Measurements from ENCODE around the gene PPP2R5E.

Gene PPP2R5E

DNA sequence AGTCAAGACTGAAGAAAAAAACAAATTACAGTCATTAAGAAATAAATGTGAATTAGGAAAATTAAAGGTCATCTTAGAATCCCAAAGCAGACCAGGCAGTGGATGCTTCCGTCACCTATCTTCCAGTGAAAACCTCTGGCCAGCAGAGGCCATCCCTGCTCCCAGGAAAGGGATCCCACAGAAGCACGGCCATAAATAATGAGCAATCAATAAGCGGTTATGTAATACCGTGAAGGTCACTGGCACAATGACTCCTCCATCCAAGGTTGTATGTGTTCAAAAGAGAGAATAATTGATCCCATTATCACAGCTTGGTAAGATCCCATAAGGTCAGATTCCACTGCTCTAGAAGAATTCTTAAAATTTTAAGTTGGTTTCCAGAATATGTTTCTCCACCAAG, 85.7 kb downstream of the PPP2R5E start:
- no peaks in the 10 kb centered on the region for H3K9me3 ChIP-seq (ENCODE audit: low read length)
- no peaks in the 10 kb centered on the region for H3K27me3 ChIP-seq (ENCODE audit: insufficient read depth, low read length)
- H3K4me1 ChIP-seq (ENCODE audit: insufficient read depth, low read length, severe bottlenecking) = no peaks in the 10 kb centered on the region
- no peaks in the 10 kb centered on the region for H3K9me2 ChIP-seq (ENCODE audit: low read depth, low read length)
- peaks cover 13% of the 10 kb centered on the region; the same call in 1 of the 2 replicates for H3K36me3 ChIP-seq (ENCODE audit: insufficient read depth, low read length)
- H2AFZ ChIP-seq (ENCODE audit: low read length) = no peak overlapping the region
- H3K4me2 ChIP-seq (ENCODE audit: low read length) = no peak overlapping the region
- no peaks in the 10 kb centered on the region for H3F3A ChIP-seq (ENCODE audit: insufficient read depth, low read length)
- H3K79me2 ChIP-seq (ENCODE audit: insufficient read depth, low read length) = peaks cover 62% of the 10 kb centered on the region
- no peak for TF ChIP-seq EZH2 (IDR thresholded peaks at IDR 0.05; ENCODE audit: borderline replicate concordance, low read length)
- TF ChIP-seq, protein P1, sequence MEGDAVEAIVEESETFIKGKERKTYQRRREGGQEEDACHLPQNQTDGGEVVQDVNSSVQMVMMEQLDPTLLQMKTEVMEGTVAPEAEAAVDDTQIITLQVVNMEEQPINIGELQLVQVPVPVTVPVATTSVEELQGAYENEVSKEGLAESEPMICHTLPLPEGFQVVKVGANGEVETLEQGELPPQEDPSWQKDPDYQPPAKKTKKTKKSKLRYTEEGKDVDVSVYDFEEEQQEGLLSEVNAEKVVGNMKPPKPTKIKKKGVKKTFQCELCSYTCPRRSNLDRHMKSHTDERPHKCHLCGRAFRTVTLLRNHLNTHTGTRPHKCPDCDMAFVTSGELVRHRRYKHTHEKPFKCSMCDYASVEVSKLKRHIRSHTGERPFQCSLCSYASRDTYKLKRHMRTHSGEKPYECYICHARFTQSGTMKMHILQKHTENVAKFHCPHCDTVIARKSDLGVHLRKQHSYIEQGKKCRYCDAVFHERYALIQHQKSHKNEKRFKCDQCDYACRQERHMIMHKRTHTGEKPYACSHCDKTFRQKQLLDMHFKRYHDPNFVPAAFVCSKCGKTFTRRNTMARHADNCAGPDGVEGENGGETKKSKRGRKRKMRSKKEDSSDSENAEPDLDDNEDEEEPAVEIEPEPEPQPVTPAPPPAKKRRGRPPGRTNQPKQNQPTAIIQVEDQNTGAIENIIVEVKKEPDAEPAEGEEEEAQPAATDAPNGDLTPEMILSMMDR (IDR thresholded peaks at IDR 0.05; ENCODE audit: low read length) = no peak
- no peak overlapping the region for H3K4me3 ChIP-seq (ENCODE audit: low read depth, low read length, poor library complexity, severe bottlenecking)
- no peak overlapping the region for H3K27ac ChIP-seq (ENCODE audit: low read depth, low read length, poor library complexity, severe bottlenecking)
- no peak overlapping the region for H3K9ac ChIP-seq (ENCODE audit: low read length)
- H4K20me1 ChIP-seq (ENCODE audit: insufficient read depth, low read length) = no peaks in the 10 kb centered on the region

DNA sequence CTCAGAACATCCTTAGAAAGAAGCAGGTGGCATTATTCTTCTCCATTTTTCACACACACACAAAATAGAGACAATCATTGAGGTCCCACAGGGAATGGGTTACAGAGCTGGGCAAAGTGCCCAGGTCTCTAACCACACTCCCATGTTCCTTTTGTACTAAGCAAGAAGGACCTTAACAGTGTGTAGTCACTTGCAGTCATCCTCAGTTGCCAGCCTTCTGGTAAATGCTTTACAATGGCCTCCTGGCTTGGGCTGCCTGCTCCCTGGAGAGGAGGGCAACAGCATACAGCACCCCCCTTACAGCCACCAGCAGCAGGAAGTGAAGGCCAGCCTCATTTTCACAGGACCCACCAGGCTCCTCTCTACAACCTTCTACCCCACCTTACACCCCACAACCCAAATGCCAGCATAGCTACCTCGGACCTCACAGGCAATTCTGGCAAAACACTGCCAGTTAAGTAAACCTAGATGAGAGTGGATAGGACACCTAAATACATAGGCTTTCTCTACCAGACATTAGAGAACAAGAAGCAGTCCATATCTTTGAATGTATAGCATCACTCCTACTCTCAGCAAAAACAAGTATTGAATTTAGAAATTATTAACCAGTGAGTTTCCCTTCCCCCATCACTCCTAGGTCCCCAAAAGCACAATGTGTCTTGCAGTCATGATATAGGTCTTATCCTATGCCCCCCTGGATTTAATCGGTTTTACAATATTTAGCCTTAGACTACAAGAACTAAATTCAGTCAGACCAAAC, 88.1 kb downstream of the PPP2R5E start:
- H3K79me2 ChIP-seq (ENCODE audit: insufficient read depth, low read length) = peaks cover 49% of the 10 kb centered on the region
- no peak overlapping the region for H3K9ac ChIP-seq (ENCODE audit: low read length)
- no peaks in the 10 kb centered on the region for H3K4me1 ChIP-seq (ENCODE audit: insufficient read depth, low read length, severe bottlenecking)
- no peaks in the 10 kb centered on the region for H3F3A ChIP-seq (ENCODE audit: insufficient read depth, low read length)
- H3K4me3 ChIP-seq (ENCODE audit: low read depth, low read length, poor library complexity, severe bottlenecking) = no peak overlapping the region
- no peaks in the 10 kb centered on the region for H3K9me3 ChIP-seq (ENCODE audit: low read length)
- no peaks in the 10 kb centered on the region for H3K27me3 ChIP-seq (ENCODE audit: insufficient read depth, low read length)
- no peaks in the 10 kb centered on the region for H4K20me1 ChIP-seq (ENCODE audit: insufficient read depth, low read length)
- H3K9me2 ChIP-seq (ENCODE audit: low read depth, low read length) = no peaks in the 10 kb centered on the region
- H2AFZ ChIP-seq (ENCODE audit: low read length) = no peak overlapping the region
- H3K27ac ChIP-seq (ENCODE audit: low read depth, low read length, poor library complexity, severe bottlenecking) = peak overlapping the region; percentile 6
- no peak overlapping the region for H3K4me2 ChIP-seq (ENCODE audit: low read length)
- TF ChIP-seq, protein P1 (IDR thresholded peaks at IDR 0.05; ENCODE audit: low read length) = no peak
- TF ChIP-seq EZH2 (IDR thresholded peaks at IDR 0.05; ENCODE audit: borderline replicate concordance, low read length) = no peak
- H3K36me3 ChIP-seq (ENCODE audit: insufficient read depth, low read length) = peaks cover 32% of the 10 kb centered on the region; the same call in 1 of the 2 replicates

GRCh38 chr14:63454436-63454835, 88.7 kb downstream of the PPP2R5E start:
- no peaks in the 10 kb centered on the region for H4K20me1 ChIP-seq (ENCODE audit: insufficient read depth, low read length)
- no peaks in the 10 kb centered on the region for H3K27me3 ChIP-seq (ENCODE audit: insufficient read depth, low read length)

More at GRCh38 chr14:63454436-63454835, 88.7 kb downstream of the PPP2R5E start:
- H3K4me2 ChIP-seq (ENCODE audit: low read length) = no peak overlapping the region
- peaks cover 44% of the 10 kb centered on the region for H3K79me2 ChIP-seq (ENCODE audit: insufficient read depth, low read length)
- H3K9ac ChIP-seq (ENCODE audit: low read length) = no peak overlapping the region
- H3K27ac ChIP-seq (ENCODE audit: low read depth, low read length, poor library complexity, severe bottlenecking) = peak overlapping the region; percentile 6
- H3K4me1 ChIP-seq (ENCODE audit: insufficient read depth, low read length, severe bottlenecking) = no peaks in the 10 kb centered on the region
- H2AFZ ChIP-seq (ENCODE audit: low read length) = no peak overlapping the region
- H3K9me2 ChIP-seq (ENCODE audit: low read depth, low read length) = no peaks in the 10 kb centered on the region
- H3F3A ChIP-seq (ENCODE audit: insufficient read depth, low read length) = no peaks in the 10 kb centered on the region
- no peak overlapping the region for H3K4me3 ChIP-seq (ENCODE audit: low read depth, low read length, poor library complexity, severe bottlenecking)
- TF ChIP-seq, protein P1 (IDR thresholded peaks at IDR 0.05; ENCODE audit: low read length) = no peak
- TF ChIP-seq EZH2 (IDR thresholded peaks at IDR 0.05; ENCODE audit: borderline replicate concordance, low read length) = no peak
- H3K36me3 ChIP-seq (ENCODE audit: insufficient read depth, low read length) = peaks cover 35% of the 10 kb centered on the region; the same call in 1 of the 2 replicates
- no peaks in the 10 kb centered on the region for H3K9me3 ChIP-seq (ENCODE audit: low read length)

Data from OCI-LY1 (cell line).